OCI-LY1 (cell line): ENCODE results near the gene NEDD4L.

Source experiments
- H2AFZ ChIP-seq: fragments of 200-600 bp; sonication (generic), shearing (Covaris generic); 2 replicates; pipeline ENCODE4 v1.6.0; 2014; ENCODE audit warnings: antibody characterized with exemption, mild to moderate bottlenecking, low read length
- H3F3A ChIP-seq: fragments of 200-600 bp; sonication (generic), shearing (Covaris generic); 2 replicates; pipeline ENCODE4 v1.6.0; 2014; ENCODE audit warnings: mild to moderate bottlenecking, antibody characterized with exemption, low read length, moderate library complexity; ENCODE audit not compliant: insufficient read depth
- H3K27ac ChIP-seq: fragments of 200-600 bp; sonication (generic); 2 replicates; pipeline ENCODE4 v1.5.1; 2014; ENCODE audit warnings: low read length, mixed run types, mild to moderate bottlenecking, low read depth; ENCODE audit not compliant: poor library complexity, severe bottlenecking
- H3K27me3 ChIP-seq: fragments of 200-600 bp; sonication (generic); 2 replicates; pipeline ENCODE4 v1.6.0; 2014; ENCODE audit warnings: antibody characterized with exemption, mild to moderate bottlenecking, low read length, moderate library complexity; ENCODE audit not compliant: insufficient read depth
- H3K36me3 ChIP-seq: fragments of 200-600 bp; sonication (generic); 2 replicates; pipeline ENCODE4 v1.6.1; 2014; ENCODE audit warnings: mild to moderate bottlenecking, antibody characterized with exemption, low read length, moderate library complexity, mixed read lengths; ENCODE audit not compliant: insufficient read depth
- H3K4me1 ChIP-seq: fragments of 200-600 bp; sonication (generic); 2 replicates; pipeline ENCODE4 v1.5.1; 2014; ENCODE audit warnings: mild to moderate bottlenecking, low read length, moderate library complexity; ENCODE audit not compliant: insufficient read depth, severe bottlenecking
- H3K4me2 ChIP-seq: fragments of 200-600 bp; sonication (generic), shearing (Covaris generic); 2 replicates; pipeline ENCODE4 v1.6.1; 2014; ENCODE audit warnings: low read length
- H3K4me3 ChIP-seq: fragments of 200-600 bp; sonication (generic); 2 replicates; pipeline ENCODE4 v1.5.1; 2014; ENCODE audit warnings: low read length, low read depth, mild to moderate bottlenecking, mixed read lengths; ENCODE audit not compliant: poor library complexity, severe bottlenecking
- H3K79me2 ChIP-seq: fragments of 200-600 bp; shearing (Covaris generic); 2 replicates; pipeline ENCODE4 v1.6.1; 2016; ENCODE audit warnings: mixed run types, low read length, mixed read lengths; ENCODE audit not compliant: insufficient read depth
- H3K9ac ChIP-seq: fragments of 200-600 bp; sonication (generic), shearing (Covaris generic); 2 replicates; pipeline ENCODE4 v1.6.1; 2014; ENCODE audit warnings: mild to moderate bottlenecking, low read length, mixed read lengths
- H3K9me2 ChIP-seq: fragments of 200-600 bp; sonication (generic), shearing (Covaris generic); 2 replicates; pipeline ENCODE4 v1.6.1; 2014; ENCODE audit warnings: low read depth, mild to moderate bottlenecking, low read length, mixed read lengths
- H3K9me3 ChIP-seq: fragments of 200-600 bp; shearing (Covaris generic); 2 replicates; pipeline ENCODE4 v1.6.1; 2014; ENCODE audit warnings: low read length, mixed read lengths
- H4K20me1 ChIP-seq: fragments of 200-600 bp; sonication (generic), shearing (Covaris generic); 2 replicates; pipeline ENCODE4 v1.6.0; 2016; ENCODE audit warnings: mild to moderate bottlenecking, low read length; ENCODE audit not compliant: insufficient read depth
- EZH2 ChIP-seq: fragments of 200-600 bp; sonication (generic), shearing (Covaris generic); IDR thresholded peaks from 2 replicates; pipeline ENCODE4 v1.8.0; 2017; ENCODE audit warnings: borderline replicate concordance, mixed run types, mild to moderate bottlenecking, antibody characterized with exemption, low read length, moderate library complexity, mixed read lengths
- TF ChIP-seq, protein P1 (sequence below): fragments of 200-600 bp; sonication (generic), shearing (Covaris generic); IDR thresholded peaks from 2 replicates; pipeline ENCODE4 v1.5.1; 2017; ENCODE audit warnings: mild to moderate bottlenecking, antibody characterized with exemption, low read length, moderate library complexity, mixed read lengths

The NEDD4L gene

GRCh38 chr18:58177896-58178470 is 134.0 kb downstream of the NEDD4L start:
- H3K4me2 ChIP-seq = no peak overlapping the region
- TF ChIP-seq, protein P1, sequence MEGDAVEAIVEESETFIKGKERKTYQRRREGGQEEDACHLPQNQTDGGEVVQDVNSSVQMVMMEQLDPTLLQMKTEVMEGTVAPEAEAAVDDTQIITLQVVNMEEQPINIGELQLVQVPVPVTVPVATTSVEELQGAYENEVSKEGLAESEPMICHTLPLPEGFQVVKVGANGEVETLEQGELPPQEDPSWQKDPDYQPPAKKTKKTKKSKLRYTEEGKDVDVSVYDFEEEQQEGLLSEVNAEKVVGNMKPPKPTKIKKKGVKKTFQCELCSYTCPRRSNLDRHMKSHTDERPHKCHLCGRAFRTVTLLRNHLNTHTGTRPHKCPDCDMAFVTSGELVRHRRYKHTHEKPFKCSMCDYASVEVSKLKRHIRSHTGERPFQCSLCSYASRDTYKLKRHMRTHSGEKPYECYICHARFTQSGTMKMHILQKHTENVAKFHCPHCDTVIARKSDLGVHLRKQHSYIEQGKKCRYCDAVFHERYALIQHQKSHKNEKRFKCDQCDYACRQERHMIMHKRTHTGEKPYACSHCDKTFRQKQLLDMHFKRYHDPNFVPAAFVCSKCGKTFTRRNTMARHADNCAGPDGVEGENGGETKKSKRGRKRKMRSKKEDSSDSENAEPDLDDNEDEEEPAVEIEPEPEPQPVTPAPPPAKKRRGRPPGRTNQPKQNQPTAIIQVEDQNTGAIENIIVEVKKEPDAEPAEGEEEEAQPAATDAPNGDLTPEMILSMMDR = no peak
- no peak for TF ChIP-seq EZH2
- no peaks in the 10 kb centered on the region for H3K4me1 ChIP-seq

GRCh38 chr18:58178511-58178910 is 134.5 kb downstream of the NEDD4L start:
- Histone ChIP-seq H3K9ac (no peak overlapping the region), H3K4me2 (no peak overlapping the region), H3K9me2 (no peaks in the 10 kb centered on the region), H3K36me3 (no peaks in the 10 kb centered on the region), H3K79me2 (no peaks in the 10 kb centered on the region), H3K27ac (no peak overlapping the region), H3F3A (no peaks in the 10 kb centered on the region), H2AFZ (no peak overlapping the region), H3K27me3 (no peaks in the 10 kb centered on the region), H3K4me1 (no peaks in the 10 kb centered on the region), H4K20me1 (no peaks in the 10 kb centered on the region), H3K4me3 (no peak overlapping the region), H3K9me3 (no peaks in the 10 kb centered on the region)
- no peak for TF ChIP-seq EZH2
- TF ChIP-seq, protein P1 = no peak

More at GRCh38 chr18:58177896-58178470, 134.0 kb downstream of the NEDD4L start:
- H3K9ac ChIP-seq = no peak overlapping the region
- no peak overlapping the region for H3K4me3 ChIP-seq
- no peak overlapping the region for H3K27ac ChIP-seq
- H3K9me3 ChIP-seq = no peaks in the 10 kb centered on the region
- no peaks in the 10 kb centered on the region for H3K27me3 ChIP-seq
- H3K79me2 ChIP-seq = no peaks in the 10 kb centered on the region
- H3K9me2 ChIP-seq = no peaks in the 10 kb centered on the region
- no peak overlapping the region for H2AFZ ChIP-seq
- H3F3A ChIP-seq = no peaks in the 10 kb centered on the region
- H3K36me3 ChIP-seq = no peaks in the 10 kb centered on the region
- no peaks in the 10 kb centered on the region for H4K20me1 ChIP-seq

- H3K9ac ChIP-seq = no peak overlapping the region
- H2AFZ ChIP-seq = no peak overlapping the region
- no peaks in the 10 kb centered on the region for H3K4me1 ChIP-seq
- no peaks in the 10 kb centered on the region for H4K20me1 ChIP-seq
- H3K36me3 ChIP-seq = no peaks in the 10 kb centered on the region
- H3K79me2 ChIP-seq = no peaks in the 10 kb centered on the region
- H3F3A ChIP-seq = no peaks in the 10 kb centered on the region
- no peaks in the 10 kb centered on the region for H3K27me3 ChIP-seq
- TF ChIP-seq, protein P1 = no peak
- no peak for TF ChIP-seq EZH2
- H3K4me3 ChIP-seq = no peak overlapping the region
- H3K9me2 ChIP-seq = no peaks in the 10 kb centered on the region
- no peak overlapping the region for H3K27ac ChIP-seq
- H3K9me3 ChIP-seq = no peaks in the 10 kb centered on the region
- no peak overlapping the region for H3K4me2 ChIP-seq
Observed at GRCh38 chr18:58180172-58180571, 136.1 kb downstream of the NEDD4L start.
